Skin of body (tissue), 2 donors: ENCODE data around the gene TSPAN8. TPM values are rescaled to one million over a fixed set of nuclear protein-coding genes. Genes with fewer than 3 reads are reported as not detected.
"Not testable (repeated sequence)": the region's sequence is repeated elsewhere in the genome, so short reads cannot be mapped to it uniquely, and the experiment has no call there.

Experiments
- DNase-seq: peaks from one replicate; lab custom pipeline; 2025; lab: John Stamatoyannopoulos, UW
- total RNA-seq: library from RNA; depleted of rRNA; stranded (reverse); fragments of >200 nt; gene quantifications from one replicate; pipeline ENCODE4 v1.2.3, GENCODE V29; 2014

Gene TSPAN8
- total RNA-seq, 1 donor from 2014 or later, result 3.7 TPM

GRCh38 chr12:71129364-71129763, 28.4 kb downstream of the TSPAN8 start:
- DNase-seq, result no peak

- no peak for DNase-seq
Measured at GRCh38 chr12:71128191-71128788, 29.5 kb downstream of the TSPAN8 start.

- DNase-seq, result no peak
Measured at GRCh38 chr12:71125949-71126348, 31.9 kb downstream of the TSPAN8 start.

GRCh38 chr12:71125515-71125914, 32.3 kb downstream of the TSPAN8 start:
- DNase-seq, result peak; percentile 30

- no peak for DNase-seq
Measured at GRCh38 chr12:71124835-71125460, 32.9 kb downstream of the TSPAN8 start.

- not testable (repeated sequence) for DNase-seq
Measured at GRCh38 chr12:71113148-71113547, 44.7 kb downstream of the TSPAN8 start.

GRCh38 chr12:71109834-71110233, 48.0 kb downstream of the TSPAN8 start:
- DNase-seq, result no peak

GRCh38 chr12:71108355-71108754, 49.4 kb downstream of the TSPAN8 start:
- peak; percentile 61 for DNase-seq

GRCh38 chr12:71107936-71108335, 49.9 kb downstream of the TSPAN8 start:
- peak; percentile 79 for DNase-seq

GRCh38 chr12:71105956-71106355, 51.8 kb downstream of the TSPAN8 start:
- no peak for DNase-seq

GRCh38 chr12:71092290-71092689, 65.5 kb downstream of the TSPAN8 start:
- no peak for DNase-seq

- DNase-seq, result no peak
Measured at GRCh38 chr12:71090971-71091370, 66.8 kb downstream of the TSPAN8 start.

- no peak for DNase-seq
Measured at GRCh38 chr12:71085575-71085974, 72.2 kb downstream of the TSPAN8 start.

- no peak for DNase-seq
Measured at GRCh38 chr12:71075743-71076142, 82.1 kb downstream of the TSPAN8 start.

Other genes starting within 250 kb of the TSPAN8 start
- 0.49 TPM for gene PTPRR, start 237.3 kb downstream of the TSPAN8 start, total RNA-seq